NCI-H2107 (cell line): ENCODE data around the gene NT5E.
A peak's percentile ranks its signal among the peaks of the same experiment; 100 is the strongest.

Experiments used
- DNase-seq: peaks from one replicate; lab custom pipeline; 2025; lab: John Stamatoyannopoulos, UW

NT5E gene

GRCh38 chr6:85460154-85460920, 10.5 kb downstream of the NT5E start:
- DNase-seq: no peak

- DNase-seq: no peak
Measured at GRCh38 chr6:85460921-85461797, 11.3 kb downstream of the NT5E start.

- DNase-seq: no peak
Measured at GRCh38 chr6:85461798-85462170, 11.9 kb downstream of the NT5E start.

GRCh38 chr6:85462673-85463072, 12.8 kb downstream of the NT5E start:
- no peak for DNase-seq

GRCh38 chr6:85463621-85464259, 13.9 kb downstream of the NT5E start:
- no peak for DNase-seq

- DNase-seq: no peak
Measured at GRCh38 chr6:85464260-85464644, 14.4 kb downstream of the NT5E start.

- DNase-seq: no peak
Measured at GRCh38 chr6:85464722-85465150, 14.9 kb downstream of the NT5E start.

GRCh38 chr6:85465762-85466161, 15.9 kb downstream of the NT5E start:
- DNase-seq: no peak

- DNase-seq: no peak
Measured at GRCh38 chr6:85468326-85468725, 18.4 kb downstream of the NT5E start.

- DNase-seq: no peak
Measured at GRCh38 chr6:85469276-85470022, 19.6 kb downstream of the NT5E start.

- no peak for DNase-seq
Measured at GRCh38 chr6:85470023-85470410, 20.1 kb downstream of the NT5E start.

GRCh38 chr6:85472744-85473143, 22.9 kb downstream of the NT5E start:
- DNase-seq: no peak

- DNase-seq: no peak
Measured at GRCh38 chr6:85473748-85474147, 23.9 kb downstream of the NT5E start.

GRCh38 chr6:85476532-85476931, 26.6 kb downstream of the NT5E start:
- no peak for DNase-seq

- no peak for DNase-seq
Measured at GRCh38 chr6:85479208-85479607, 29.3 kb downstream of the NT5E start.

GRCh38 chr6:85482206-85482904, 32.5 kb downstream of the NT5E start:
- DNase-seq: no peak

GRCh38 chr6:85482905-85483700, 33.2 kb downstream of the NT5E start:
- DNase-seq: peak; percentile 41

GRCh38 chr6:85483846-85484245, 34.0 kb downstream of the NT5E start:
- DNase-seq: no peak

GRCh38 chr6:85484948-85485347, 35.1 kb downstream of the NT5E start:
- DNase-seq: no peak

- DNase-seq: no peak
Measured at GRCh38 chr6:85490516-85491248, 40.8 kb downstream of the NT5E start.
